Body of pancreas (tissue), 4 donors: ENCODE results near the gene SH3BP1. TPM values are rescaled to one million over a fixed set of nuclear protein-coding genes. Genes with fewer than 3 reads are reported as not detected.
A peak's percentile ranks its signal among the peaks of the same experiment; 100 is the strongest.
"Not testable (repeated sequence)": the region's sequence is repeated elsewhere in the genome, so short reads cannot be mapped to it uniquely, and the experiment has no call there.

Source experiments
- ATAC-seq: fragments of 150-250 bp; one replicate; pipeline ENCODE4 v1.9.1; 2016
- DNase-seq, 4 donors: peaks; one replicate each; pipeline ENCODE4 v3.0.0-alpha.2; 2019
- H3K27ac ChIP-seq, 4 donors: fragments of 200-600 bp; sonication (generic); 1 replicate in 3 of 4; 2 replicates in 1 of 4; pipeline versions ENCODE4 v1.5.1 to v1.6.1; 2016 to 2019; ENCODE audit warnings: mild to moderate bottlenecking in 1 of 4, mixed read lengths in 1 of 4, moderate library complexity in 1 of 4
- H3K27me3 ChIP-seq, 2 donors: fragments of 200-600 bp; sonication (generic); one replicate each; pipeline ENCODE4 v1.6.0; 2016; ENCODE audit warnings: mild to moderate bottlenecking in 1 of 2
- H3K36me3 ChIP-seq, 2 donors: fragments of 200-600 bp; sonication (generic); replicated peaks in 1 of 2; 2 replicates each; pipeline ENCODE4 v1.5.1; 2016; ENCODE audit warnings: low read depth in 2 of 2; ENCODE audit not compliant: insufficient read depth in 1 of 2
- H3K4me1 ChIP-seq: fragments of 200-600 bp; sonication (generic); one replicate; pipeline ENCODE4 v1.6.0; 2016
- H3K4me3 ChIP-seq, 2 donors: fragments of 200-600 bp; sonication (generic); 1 replicate in 1 of 2; 2 replicates in 1 of 2; pipeline ENCODE4 v1.5.1; 2016 to 2019
- H3K9me3 ChIP-seq, 3 donors: fragments of 200-600 bp; sonication (generic); 1 replicate in 2 of 3; 2 replicates in 1 of 3; pipeline ENCODE4 v1.5.1; 2016
- CTCF ChIP-seq, 7 experiments: fragments of 450-650 bp in 4 of 7; fragments of 200-600 bp in 3 of 7; sonication (generic) in 3 of 7; IDR thresholded peaks; one replicate each; pipeline ENCODE4 v1.5.1; 2016 to 2019; ENCODE audit warnings: antibody characterized with exemption in 7 of 7
- POLR2A ChIP-seq, 3 donors: fragments of 450-650 bp; IDR thresholded peaks; one replicate each; pipeline ENCODE4 v1.6.1; 2016; ENCODE audit warnings: antibody characterized with exemption in 3 of 3, mild to moderate bottlenecking in 2 of 3
- WGBS, 2 donors: methylation state at CpG; one replicate each; pipeline ENCODE4 v1.1.5; 2017; 5-methylcytosine and 5-hydroxymethylcytosine counted together
- intact Hi-C: fragments of 100-400 bp; cut with DNase I; formaldehyde crosslinking; loops from one replicate; pipeline ENCODE4 v1.15.1; 2023
- total RNA-seq, 2 donors: library from RNA; depleted of rRNA; stranded (reverse); fragments of >200 nt; gene quantifications; one replicate each; pipeline ENCODE4 v1.1.0, GENCODE V29; 2016

Gene SH3BP1
- total RNA-seq: 10 to 100 TPM in 1 of 2 donors, 1 to 10 TPM in 1; 2.0 to 40.0 TPM

GRCh38 chr22:37639070-37639760 lies at the start of gene SH3BP1:
TSS of gene SH3BP1 (plus strand) at chr22:37639669. CDS start at chr22:37639788, 119 bp downstream.
- peak in 1 of 7 experiments; percentile 17 for TF ChIP-seq CTCF (IDR thresholded peaks at IDR 0.05)
- peak in 1 of 3 donors; percentile 11 for TF ChIP-seq POLR2A (IDR thresholded peaks at IDR 0.05)
- H3K36me3 ChIP-seq: no peaks in the 10 kb centered on the region
- H3K4me1 ChIP-seq: peaks cover 35% of the 10 kb centered on the region
- H3K27ac ChIP-seq: peak within 1 kb of the TSS in 2 of 4 donors; percentile 18 to 49
- intact Hi-C loops: no loop called here
- 4 to 31% methylated on average over 13 to 55 of the region's 57 CpGs for WGBS, 2 donors
- peak within 1 kb of the TSS; percentile 20 to 49 for H3K4me3 ChIP-seq
- ATAC-seq (peak; percentile 54), DNase-seq (peak; percentile 37 to 64 (median 57))
- H3K9me3 ChIP-seq: no peaks in the 10 kb centered on the region
- H3K27me3 ChIP-seq: no peaks in the 10 kb centered on the region

GRCh38 chr22:37591081-37591480 lies 48.4 kb upstream of the SH3BP1 start:
- H3K27me3 ChIP-seq, ATAC-seq, H3K9me3 ChIP-seq, H3K4me3 ChIP-seq, H3K36me3 ChIP-seq, intact Hi-C loops, DNase-seq: not testable (repeated sequence)
- 95 to 97% methylated on average over 6 of the region's 6 CpGs for WGBS, 2 donors
- peak overlapping the region in 3 of 4 donors; percentile 52 to 85 (median 70) for H3K27ac ChIP-seq
- H3K4me1 ChIP-seq: peaks cover 41% of the 10 kb centered on the region

- DNase-seq (no peak), ATAC-seq (no peak)
- intact Hi-C loops: no loop called here
- Histone ChIP-seq H3K4me1 (peaks cover 41% of the 10 kb centered on the region), H3K9me3 (no peaks in the 10 kb centered on the region), H3K4me3 (no peak overlapping the region), H3K27ac (peak overlapping the region in 3 of 4 donors; percentile 21 to 85 (median 46)), H3K36me3 (no peaks in the 10 kb centered on the region), H3K27me3 (no peaks in the 10 kb centered on the region)
- no peak for TF ChIP-seq CTCF (IDR thresholded peaks at IDR 0.05)
- TF ChIP-seq POLR2A (IDR thresholded peaks at IDR 0.05): no peak
- WGBS, 2 donors: 78 to 90% methylated on average over 12 of the region's 12 CpGs
These were observed 47.6 kb upstream of the SH3BP1 start for GRCh38 chr22:37591823-37592404.

GRCh38 chr22:37594237-37594636 lies 45.2 kb upstream of the SH3BP1 start:
- Histone ChIP-seq H3K36me3 (no peaks in the 10 kb centered on the region), H3K4me3 (no peak overlapping the region), H3K9me3 (no peaks in the 10 kb centered on the region), H3K27ac (no peak overlapping the region), H3K27me3 (no peaks in the 10 kb centered on the region), H3K4me1 (peaks cover 28% of the 10 kb centered on the region)
- DNase-seq (no peak), ATAC-seq (no peak)
- intact Hi-C loops: no loop called here
- WGBS, 2 donors: 80 to 84% methylated on average over 5 of the region's 5 CpGs
- no peak for TF ChIP-seq POLR2A (IDR thresholded peaks at IDR 0.05)
- TF ChIP-seq CTCF (IDR thresholded peaks at IDR 0.05): no peak

- Histone ChIP-seq H3K27me3 (no peaks in the 10 kb centered on the region), H3K36me3 (no peaks in the 10 kb centered on the region), H3K27ac (peak overlapping the region in 3 of 4 donors; percentile 13 to 46 (median 36)), H3K4me1 (peaks cover 24% of the 10 kb centered on the region), H3K4me3 (no peak overlapping the region), H3K9me3 (no peaks in the 10 kb centered on the region)
- DNase-seq (peak in 3 of 4 donors; percentile 41 to 65 (median 45)), ATAC-seq (no peak)
- intact Hi-C loops: no loop called here
- no peak for TF ChIP-seq CTCF (IDR thresholded peaks at IDR 0.05)
- no peak for TF ChIP-seq POLR2A (IDR thresholded peaks at IDR 0.05)
- WGBS, 2 donors: 36 to 37% methylated on average over 4 of the region's 4 CpGs
These were observed 40.3 kb upstream of the SH3BP1 start for GRCh38 chr22:37599153-37599552.
